Cardiac fibroblast (primary cell): Measurements from ENCODE around the gene CD34.

ENCODE experiments used
- DNase-seq, 2 donors: peaks; one replicate each; pipeline versions ENCODE4 v3.0.0 to v3.0.0-alpha.2; 2010; ENCODE audit warnings: low read depth in 2 of 2
- H3K4me3 ChIP-seq, 2 donors: replicated peaks in 1 of 2; 1 replicate in 1 of 2; 2 replicates in 1 of 2; pipeline ENCODE4 v1.5.1; 2011; ENCODE audit warnings: low read depth in 2 of 2, low read length in 2 of 2, mild to moderate bottlenecking in 2 of 2, moderate library complexity in 1 of 2
- CTCF ChIP-seq: IDR thresholded peaks from one replicate; pipeline ENCODE4 v1.5.1; 2011; ENCODE audit warnings: low read depth, mild to moderate bottlenecking, low read length, inconsistent platforms

The CD34 gene

GRCh38 chr1:207851696-207852095 lies 59.2 kb downstream of the CD34 start:
- H3K4me3 ChIP-seq = no peak overlapping the region
- TF ChIP-seq CTCF = no peak
- no peak for DNase-seq

GRCh38 chr1:207850621-207851407 lies 60.1 kb downstream of the CD34 start:
- no peak for TF ChIP-seq CTCF
- no peak for DNase-seq

GRCh38 chr1:207849646-207850045 lies 61.3 kb downstream of the CD34 start:
- TF ChIP-seq CTCF = no peak
- no peak for DNase-seq
- H3K4me3 ChIP-seq = no peak overlapping the region

More at GRCh38 chr1:207850621-207851407, 60.1 kb downstream of the CD34 start:
- H3K4me3 ChIP-seq = no peak overlapping the region

GRCh38 chr1:207849016-207849415 lies 61.9 kb downstream of the CD34 start:
- H3K4me3 ChIP-seq = no peak overlapping the region
- DNase-seq = no peak
- TF ChIP-seq CTCF = no peak

GRCh38 chr1:207848234-207848633 lies 62.7 kb downstream of the CD34 start:
- H3K4me3 ChIP-seq = peak overlapping the region in 1 of 2 donors; percentile 0
- TF ChIP-seq CTCF = no peak
- DNase-seq = peak; percentile 74 to 96

- no peak for TF ChIP-seq CTCF
- H3K4me3 ChIP-seq = no peak overlapping the region
- DNase-seq = peak; percentile 55 to 92
These were observed 63.8 kb downstream of the CD34 start for GRCh38 chr1:207847116-207847515.
